ENCODE results near the gene COBLL1.
"Not testable (repeated sequence)": the region's sequence is repeated elsewhere in the genome, so short reads cannot be mapped to it uniquely, and the experiment has no call there.

The COBLL1 gene

GRCh38 chr2:164859906-164860693, 18.5 kb upstream of the COBLL1 start:
- DNase-seq, result not testable (repeated sequence)

GRCh38 chr2:164859251-164859818, 17.7 kb upstream of the COBLL1 start:
- DNase-seq, result no peak

GRCh38 chr2:164852086-164852485, 10.5 kb upstream of the COBLL1 start:
- DNase-seq, result no peak

GRCh38 chr2:164850235-164850634, 8.6 kb upstream of the COBLL1 start:
- DNase-seq, result no peak

GRCh38 chr2:164849506-164849905, 7.9 kb upstream of the COBLL1 start:
- DNase-seq, result no peak

GRCh38 chr2:164847981-164848741, 6.5 kb upstream of the COBLL1 start:
- no peak for DNase-seq

- DNase-seq, result no peak
Measured at GRCh38 chr2:164847291-164847690, 5.7 kb upstream of the COBLL1 start.

- DNase-seq, result no peak
Measured at GRCh38 chr2:164846276-164846675, 4.7 kb upstream of the COBLL1 start.

GRCh38 chr2:164843346-164843911, 1.8 kb upstream of the COBLL1 start:
- DNase-seq, result no peak

GRCh38 chr2:164842624-164842966, 972 bp upstream of the COBLL1 start:
- DNase-seq, result no peak

GRCh38 chr2:164840930-164841718, 499 bp downstream of the COBLL1 start:
- peak; percentile 11 for DNase-seq

- DNase-seq, result peak; percentile 7
Measured at GRCh38 chr2:164840458-164840929, 1.1 kb downstream of the COBLL1 start.

GRCh38 chr2:164839914-164840457, 1.6 kb downstream of the COBLL1 start:
- no peak for DNase-seq

GRCh38 chr2:164837807-164838206, 3.8 kb downstream of the COBLL1 start:
- DNase-seq, result no peak

- no peak for DNase-seq
Measured at GRCh38 chr2:164836907-164837306, 4.7 kb downstream of the COBLL1 start.

- DNase-seq, result no peak
Measured at GRCh38 chr2:164835302-164835701, 6.3 kb downstream of the COBLL1 start.

GRCh38 chr2:164831887-164832286, 9.7 kb downstream of the COBLL1 start:
- DNase-seq, result no peak

- no peak for DNase-seq
Measured at GRCh38 chr2:164831180-164831579, 10.4 kb downstream of the COBLL1 start.

- DNase-seq, result no peak
Measured at GRCh38 chr2:164826293-164827243, 15.1 kb downstream of the COBLL1 start.

- no peak for DNase-seq
Measured at GRCh38 chr2:164824872-164825271, 16.8 kb downstream of the COBLL1 start.

- no peak for DNase-seq
Measured at GRCh38 chr2:164823126-164823525, 18.5 kb downstream of the COBLL1 start.
